Measurements from ENCODE around the gene ZBTB16. TPM values are rescaled to one million over a fixed set of nuclear protein-coding genes. Genes with fewer than 3 reads are reported as not detected.

The ZBTB16 gene
- polyA plus RNA-seq, 3 donors = 4.1 to 12.3 (median 8.3) TPM

- intact Hi-C loops (cut with micrococcal nuclease) = loop anchor here in 1 of 2 donors (5.0 kb wide), 1 partner anchor 43 kb away; no protein-coding TSS in a partner anchor
- TF ChIP-seq CTCF (IDR thresholded peaks at IDR 0.05) = no peak
Observed at GRCh38 chr11:114170226-114170625, 110.7 kb downstream of the ZBTB16 start.

GRCh38 chr11:114171257-114172054, 111.9 kb downstream of the ZBTB16 start:
- no peak overlapping the region for H3K27ac ChIP-seq (ENCODE audit: low read depth in 1 of 2, low read length in 2 of 2)
- 50% methylated on average over 12 of the region's 15 CpGs for WGBS (ENCODE audit: insufficient coverage)
- Mint-ChIP-seq H3K9me3 (peaks cover 0 to 4% (median 0%) of the 10 kb centered on the region in 7 donors), H3K27ac (no peak overlapping the region), H3K27me3 (ENCODE audit: low read depth in 3 of 3) (peaks cover 5 to 11% (median 10%) of the 10 kb centered on the region in 3 donors), H3K36me3 (peaks cover 6 to 10% of the 10 kb centered on the region in 2 donors), H3K4me1 (peaks cover 52% of the 10 kb centered on the region), H3K4me3 (no peak overlapping the region)
- no peak overlapping the region for H2AFZ ChIP-seq (ENCODE audit: insufficient read depth, low read depth, low read length, poor library complexity, severe bottlenecking)
- TF ChIP-seq CTCF (IDR thresholded peaks at IDR 0.05) = no peak
- H3K9me3 ChIP-seq (replicated peaks in 1 of 2; ENCODE audit: control insufficient read depth in 1 of 2, insufficient read depth in 1 of 2, low read length in 2 of 2) = no peaks in the 10 kb centered on the region
- H3K36me3 ChIP-seq (replicated peaks in 1 of 2; ENCODE audit: control insufficient read depth in 1 of 2, insufficient read depth in 2 of 2, low read length in 2 of 2) = no peaks in the 10 kb centered on the region
- DNase-seq = no peak
- H3K27me3 ChIP-seq (ENCODE audit: control insufficient read depth in 2 of 2, insufficient read depth in 2 of 2, low read length in 2 of 2) = no peaks in the 10 kb centered on the region
- no peak overlapping the region for H3K9ac ChIP-seq (ENCODE audit: insufficient read depth, low read length, poor library complexity, severe bottlenecking)
- H3K4me3 ChIP-seq (replicated peaks in 1 of 3; ENCODE audit: low read depth in 2 of 3, low read length in 3 of 3) = no peak overlapping the region
- peaks cover 17 to 32% of the 10 kb centered on the region in 2 donors for H3K4me1 ChIP-seq (ENCODE audit: control insufficient read depth in 1 of 2, insufficient read depth in 2 of 2, low read length in 2 of 2)
- H4K20me1 ChIP-seq (ENCODE audit: insufficient read depth, low read length) = no peaks in the 10 kb centered on the region
- intact Hi-C loops (cut with micrococcal nuclease) = loop anchor here in 1 of 2 donors (5.0 kb wide), 1 partner anchor 44 kb away; no protein-coding TSS in a partner anchor
- no peaks in the 10 kb centered on the region for H3K79me2 ChIP-seq (ENCODE audit: insufficient read depth, low read length)
- H3K4me2 ChIP-seq (replicated peaks; ENCODE audit: extremely low read depth, low read length, poor library complexity, severe bottlenecking) = no peak overlapping the region

More at GRCh38 chr11:114170226-114170625, 110.7 kb downstream of the ZBTB16 start:
- no peak for DNase-seq
- no peak overlapping the region for H2AFZ ChIP-seq (ENCODE audit: insufficient read depth, low read depth, low read length, poor library complexity, severe bottlenecking)
- no peaks in the 10 kb centered on the region for H3K79me2 ChIP-seq (ENCODE audit: insufficient read depth, low read length)
- no peaks in the 10 kb centered on the region for H3K36me3 ChIP-seq (replicated peaks in 1 of 2; ENCODE audit: control insufficient read depth in 1 of 2, insufficient read depth in 2 of 2, low read length in 2 of 2)
- no peaks in the 10 kb centered on the region for H3K9me3 ChIP-seq (replicated peaks in 1 of 2; ENCODE audit: control insufficient read depth in 1 of 2, insufficient read depth in 1 of 2, low read length in 2 of 2)
- Mint-ChIP-seq H3K4me3 (no peak overlapping the region), H3K4me1 (peaks cover 62% of the 10 kb centered on the region), H3K9me3 (peaks cover 0 to 2% (median 0%) of the 10 kb centered on the region in 7 donors), H3K27ac (no peak overlapping the region), H3K27me3 (ENCODE audit: low read depth in 3 of 3) (peaks cover 5 to 10% (median 9%) of the 10 kb centered on the region in 3 donors), H3K36me3 (peaks cover 7 to 10% of the 10 kb centered on the region in 2 donors)
- peaks cover 21 to 43% of the 10 kb centered on the region in 2 donors for H3K4me1 ChIP-seq (ENCODE audit: control insufficient read depth in 1 of 2, insufficient read depth in 2 of 2, low read length in 2 of 2)
- no peak overlapping the region for H3K4me3 ChIP-seq (replicated peaks in 1 of 3; ENCODE audit: low read depth in 2 of 3, low read length in 3 of 3)
- no peaks in the 10 kb centered on the region for H4K20me1 ChIP-seq (ENCODE audit: insufficient read depth, low read length)
- H3K4me2 ChIP-seq (replicated peaks; ENCODE audit: extremely low read depth, low read length, poor library complexity, severe bottlenecking) = no peak overlapping the region
- H3K9ac ChIP-seq (ENCODE audit: insufficient read depth, low read length, poor library complexity, severe bottlenecking) = no peak overlapping the region
- no peaks in the 10 kb centered on the region for H3K27me3 ChIP-seq (ENCODE audit: control insufficient read depth in 2 of 2, insufficient read depth in 2 of 2, low read length in 2 of 2)
- no peak overlapping the region for H3K27ac ChIP-seq (ENCODE audit: low read depth in 1 of 2, low read length in 2 of 2)
- WGBS (ENCODE audit: insufficient coverage) = 100% methylated on average over 7 of the region's 10 CpGs
